ENCODE data around the gene ZNF695.
"Not testable (repeated sequence)": the region's sequence is repeated elsewhere in the genome, so short reads cannot be mapped to it uniquely, and the experiment has no call there.

The ZNF695 gene

DNA sequence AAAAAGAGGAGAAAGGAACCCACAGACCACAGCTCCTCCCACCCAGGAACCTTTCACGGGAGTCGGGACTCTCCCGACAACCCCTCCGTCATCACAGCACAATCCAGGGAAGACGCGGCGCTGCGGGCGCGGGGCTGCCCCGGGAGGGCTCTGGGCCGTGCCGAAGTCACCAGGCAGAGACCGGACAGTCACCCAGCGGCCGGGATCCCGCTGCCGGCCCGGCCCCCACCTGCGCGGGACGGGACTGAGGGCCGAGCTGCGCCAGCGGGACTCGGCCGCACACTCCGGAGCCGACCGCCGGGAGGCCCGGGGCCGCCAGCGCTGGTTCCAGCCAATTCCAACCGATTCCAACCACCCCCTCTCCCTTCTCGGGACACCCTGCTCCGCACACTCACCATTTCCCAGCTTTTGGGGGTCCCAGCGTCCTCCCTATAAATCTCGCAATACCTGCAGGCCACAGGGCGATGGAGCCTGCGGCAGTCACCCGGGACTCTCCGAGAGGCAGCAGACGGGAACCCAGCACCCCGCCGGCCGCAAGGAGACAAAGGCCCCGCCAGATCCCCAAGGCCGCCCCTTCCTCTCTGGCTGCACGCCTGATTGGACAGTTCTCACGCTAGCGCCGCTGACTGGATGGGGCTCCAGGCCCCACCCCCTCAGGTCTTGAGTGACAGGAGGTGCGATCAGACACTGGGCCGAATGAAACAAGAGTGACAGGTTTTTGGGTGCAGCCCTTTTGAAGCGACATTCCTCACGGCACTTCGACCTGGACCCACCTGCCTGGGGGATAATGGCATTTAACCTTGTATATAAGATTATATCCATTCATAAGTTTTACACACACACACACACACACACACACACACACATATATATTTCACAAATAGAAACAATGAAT lies at the start of gene ZNF695:
Gene ZNF695, minus strand, starts transcription at position 547 of the 895 bp plus-strand sequence. Its CDS starts 149 bp downstream, at position 398.
- DNase-seq = peak; percentile 22

GRCh38 chr1:247056071-247056470 lies 48.2 kb upstream of the ZNF695 start:
- DNase-seq = no peak

GRCh38 chr1:247054992-247055415 lies 47.1 kb upstream of the ZNF695 start:
- no peak for DNase-seq

- no peak for DNase-seq
Measured at GRCh38 chr1:247047702-247048101, 39.8 kb upstream of the ZNF695 start.

DNA sequence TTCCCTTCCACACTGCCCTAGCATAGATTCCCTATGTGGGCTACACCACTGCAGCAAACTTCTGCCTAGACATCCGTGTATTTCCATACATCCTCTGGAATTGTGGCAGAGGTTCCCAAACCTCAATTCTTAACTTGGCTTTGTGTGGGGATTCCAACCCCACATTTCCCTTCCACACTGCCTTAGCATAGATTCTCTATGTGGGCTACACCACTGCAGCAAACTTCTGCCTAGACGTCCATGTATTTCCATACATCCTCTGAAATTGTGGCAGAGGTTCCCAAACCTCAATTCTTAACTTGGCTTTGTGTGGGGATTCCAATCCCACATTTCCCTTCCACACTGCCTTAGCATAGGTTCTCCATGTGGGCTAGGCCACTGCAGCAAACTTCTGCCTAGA lies 39.4 kb upstream of the ZNF695 start:
- no peak for DNase-seq

- no peak for DNase-seq
Measured at GRCh38 chr1:247043406-247043805, 35.5 kb upstream of the ZNF695 start.

- DNase-seq = no peak
Measured at GRCh38 chr1:247037511-247038320, 29.9 kb upstream of the ZNF695 start.

DNA sequence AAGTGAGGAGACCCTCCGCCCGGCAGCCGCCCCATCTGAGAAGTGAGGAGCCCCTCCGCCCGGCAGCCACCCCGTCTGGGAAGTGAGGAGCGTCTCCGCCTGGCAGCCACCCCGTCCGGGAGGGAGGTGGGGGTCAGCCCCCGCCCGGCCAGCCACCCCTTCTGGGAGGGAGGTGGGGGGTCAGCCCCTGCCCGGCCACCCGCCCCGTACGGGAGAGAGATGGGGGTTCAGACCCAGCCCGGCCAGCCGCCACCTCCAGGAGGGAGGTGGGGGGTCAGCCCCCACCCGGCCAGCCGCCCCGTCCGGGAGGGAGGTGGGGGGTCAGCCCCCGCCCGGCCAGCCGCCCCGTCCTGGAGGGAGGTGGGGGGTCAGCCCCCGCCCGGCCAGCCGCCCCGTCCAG lies 24.4 kb upstream of the ZNF695 start:
- not testable (repeated sequence) for DNase-seq

DNA sequence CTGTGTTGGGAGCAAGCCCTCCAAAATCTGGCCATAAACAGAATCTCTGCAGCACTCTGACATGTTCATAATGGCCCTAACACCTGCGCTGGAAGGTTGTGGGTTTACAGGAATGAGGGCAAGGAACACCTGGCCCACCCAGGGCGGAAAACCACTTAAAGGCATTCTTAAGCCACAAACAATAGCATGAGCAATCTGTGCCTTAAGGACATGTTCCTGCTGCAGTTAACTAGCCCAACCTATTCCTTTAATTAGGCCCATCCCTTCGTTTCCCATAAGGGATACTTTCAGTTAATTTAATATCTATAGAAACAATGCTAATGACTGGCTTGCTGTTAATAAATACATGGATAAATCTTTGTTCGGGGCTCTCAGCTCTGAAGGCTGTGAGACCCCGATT lies 16.8 kb upstream of the ZNF695 start:
- DNase-seq = not testable (repeated sequence)

GRCh38 chr1:247013391-247013790 lies 5.5 kb upstream of the ZNF695 start:
- no peak for DNase-seq

DNA sequence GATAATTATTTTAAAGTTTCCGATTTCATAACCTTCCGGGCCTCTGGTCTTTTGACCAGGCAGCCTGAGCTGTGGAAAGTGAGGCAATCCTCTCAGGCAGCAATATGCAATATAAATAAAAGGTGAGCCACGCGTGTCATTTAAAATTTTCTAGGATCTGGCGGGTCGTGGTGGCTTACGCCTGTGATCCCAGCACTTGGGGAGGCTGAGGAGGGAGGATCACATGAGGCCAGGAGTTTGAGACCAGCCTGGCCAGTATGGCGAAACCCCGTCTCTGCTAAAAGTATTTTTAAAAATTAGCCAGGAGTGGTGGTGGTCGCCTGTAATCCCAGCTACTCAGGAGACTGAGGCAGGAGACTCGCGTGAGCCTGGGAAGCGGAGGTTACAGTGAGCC lies 546 bp upstream of the ZNF695 start:
- no peak for DNase-seq

DNA sequence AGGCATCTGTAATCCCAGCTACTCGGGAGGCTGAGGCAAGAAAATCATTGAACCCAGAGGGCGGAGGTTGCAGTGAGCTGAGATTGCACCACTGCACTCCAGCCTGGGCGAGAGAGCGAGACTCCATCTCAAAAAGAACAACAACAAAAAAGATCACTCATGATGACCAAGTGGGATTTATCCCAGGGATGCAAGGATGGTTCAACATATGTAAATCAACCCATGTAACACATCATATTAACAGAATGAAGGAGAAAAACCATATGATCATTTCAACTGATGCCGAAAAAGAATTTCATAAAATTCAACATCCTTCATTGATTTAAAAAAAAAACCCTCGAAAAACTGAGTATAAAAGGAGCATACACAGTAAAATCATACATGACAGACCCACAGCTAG lies 3.8 kb downstream of the ZNF695 start:
- DNase-seq = not testable (repeated sequence)

- DNase-seq = no peak
Measured at GRCh38 chr1:246989901-246990300, 18.0 kb downstream of the ZNF695 start.

GRCh38 chr1:246988316-246988715 lies 19.5 kb downstream of the ZNF695 start:
- no peak for DNase-seq

GRCh38 chr1:246987083-246987690 lies 20.7 kb downstream of the ZNF695 start:
- no peak for DNase-seq

DNA sequence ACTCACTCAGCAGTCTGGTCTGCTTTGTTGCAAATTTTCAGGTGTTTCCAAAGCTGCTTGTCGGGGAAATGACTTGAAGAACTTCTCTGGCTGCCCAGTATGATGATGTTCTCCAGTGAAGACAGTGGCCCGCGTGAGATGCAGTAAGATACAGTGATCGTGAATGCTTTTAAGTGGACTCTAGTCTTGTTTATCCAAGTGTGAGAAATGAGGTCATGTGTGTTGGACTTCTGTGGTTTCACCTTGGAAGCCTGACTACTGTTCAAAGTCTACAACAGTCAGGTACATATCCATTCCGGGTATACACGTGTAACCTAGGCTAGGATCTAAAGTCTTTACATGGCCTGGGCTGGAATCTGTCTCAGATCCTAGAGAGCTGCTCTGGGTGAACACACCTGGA lies 29.1 kb downstream of the ZNF695 start:
- DNase-seq = no peak

GRCh38 chr1:246978281-246978680 lies 29.6 kb downstream of the ZNF695 start:
- DNase-seq = no peak

GRCh38 chr1:246971969-246972368 lies 35.9 kb downstream of the ZNF695 start:
- no peak for DNase-seq

- peak; percentile 47 for DNase-seq
Measured at GRCh38 chr1:246971090-246971721, 36.7 kb downstream of the ZNF695 start.

DNA sequence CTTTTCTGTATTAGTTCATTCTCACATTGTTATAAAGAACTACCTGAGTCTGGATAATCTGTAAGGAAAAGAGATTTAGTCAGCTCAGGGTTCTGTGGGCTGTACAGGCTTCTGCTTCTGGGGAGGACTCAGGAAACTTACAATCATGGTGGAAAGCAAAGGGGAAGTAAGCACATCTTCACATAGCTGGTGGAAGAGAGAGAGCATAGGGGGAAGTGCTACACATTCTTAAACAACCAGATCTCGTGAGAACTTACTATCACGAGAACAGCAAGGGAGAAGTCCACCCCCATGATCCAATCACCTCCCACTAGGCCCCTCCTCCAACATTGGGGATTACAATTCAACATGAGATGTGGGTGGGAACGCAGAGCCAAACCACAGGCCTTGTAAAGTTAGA lies 38.2 kb downstream of the ZNF695 start:
- no peak for DNase-seq

GRCh38 chr1:246966502-246966901 lies 41.4 kb downstream of the ZNF695 start:
- no peak for DNase-seq

- DNase-seq = no peak
Measured at GRCh38 chr1:246959944-246960693, 47.7 kb downstream of the ZNF695 start.

Measured in activated CD8-positive, alpha-beta memory T cell treated with anti-CD3 and anti-CD28 coated beads, Interleukin-2, amount 50 U/mL, for 4 hours (primary cell).